HG03066 (cell line): Measurements from ENCODE around the gene SLC25A22.

Experiments
- ATAC-seq: cut with Tn5 transposase; IDR thresholded peaks from one replicate; pipeline ENCODE4 v1.9.1; 2021; ENCODE audit warnings: low read depth; ENCODE audit not compliant: unreplicated experiment

The SLC25A22 gene

GRCh38 chr11:761526-762108, 36.5 kb downstream of the SLC25A22 start:
- no peak for ATAC-seq

- no peak for ATAC-seq
Observed at GRCh38 chr11:760236-760635, 37.8 kb downstream of the SLC25A22 start.

GRCh38 chr11:749731-750130, 48.4 kb downstream of the SLC25A22 start:
- ATAC-seq, result no peak

GRCh38 chr11:748007-748359, 50.1 kb downstream of the SLC25A22 start:
- ATAC-seq, result no peak

GRCh38 chr11:747158-748006, 50.7 kb downstream of the SLC25A22 start, which contains the start of gene TALDO1:
Gene TALDO1 (plus strand): TSS chr11:747464. CDS start chr11:747482, 18 bp downstream.
- peak; percentile 89 for ATAC-seq

- peak; percentile 11 for ATAC-seq
Observed at GRCh38 chr11:746289-747157, 51.6 kb downstream of the SLC25A22 start.

GRCh38 chr11:745428-745827, 52.7 kb downstream of the SLC25A22 start:
- ATAC-seq, result no peak

- ATAC-seq, result no peak
Observed at GRCh38 chr11:742571-743201, 55.4 kb downstream of the SLC25A22 start.

GRCh38 chr11:742156-742546, 55.9 kb downstream of the SLC25A22 start:
- no peak for ATAC-seq
